Measurements from ENCODE around the gene ASTN2. TPM values are rescaled to one million over a fixed set of nuclear protein-coding genes. Genes with fewer than 3 reads are reported as not detected.

Gene ASTN2
- total and polyA plus RNA-seq, 9 of the 15 experiments (the other 6 are each of a cell fraction or from before 2014, with no cell fraction given) = 0.56 to 3.5 (median 1.9) TPM

- Histone ChIP-seq H3K4me3 (no peak overlapping the region), H3K9me3 (replicated peaks; ENCODE audit: control insufficient read depth, insufficient read depth, low read depth, low read length) (no peaks in the 10 kb centered on the region), H4K20me1 (replicated peaks; ENCODE audit: control insufficient read depth, insufficient read depth, low read length) (no peaks in the 10 kb centered on the region), H3K27ac (ENCODE audit: extremely low read depth, low read depth, low read length) (no peak overlapping the region), H2AFZ (ENCODE audit: low read depth, low read length) (no peak overlapping the region), H3K27me3 (ENCODE audit: control insufficient read depth in 2 of 2, insufficient read depth in 2 of 2, low read length in 2 of 2) (no peaks in the 10 kb centered on the region), H3K4me1 (replicated peaks in 1 of 2; ENCODE audit: control insufficient read depth in 2 of 2, insufficient read depth in 2 of 2, low read length in 2 of 2) (no peaks in the 10 kb centered on the region), H3K9ac (ENCODE audit: insufficient read depth in 1 of 2, low read depth in 2 of 2, low read length in 2 of 2) (no peak overlapping the region), H3K79me2 (ENCODE audit: control insufficient read depth, insufficient read depth, low read length) (no peaks in the 10 kb centered on the region), H3K36me3 (ENCODE audit: control insufficient read depth, insufficient read depth, low read length) (no peaks in the 10 kb centered on the region), H3K4me2 (ENCODE audit: insufficient read depth, low read length) (no peak overlapping the region), H3K9me1 (ENCODE audit: control insufficient read depth, insufficient read depth, low read length) (no peaks in the 10 kb centered on the region)
- no TSS peak for BruUV-seq (replicated peaks)
- TF ChIP-seq COPS2 (conservative IDR thresholded peaks at IDR 0.05) = no peak
- no peak for FAIRE-seq
- in situ Hi-C loops (cut with MboI) (no loop called here), intact Hi-C loops (cut with micrococcal nuclease) (no loop called here)
- no peak for ATAC-seq
- POLR2A ChIA-PET = no interaction called here
- 0% methylated on average over 2 of the region's 2 CpGs for WGBS (ENCODE audit: insufficient coverage, low coverage, missing lambda C conversion rate)
- CTCF ChIA-PET (ENCODE audit: low intra/inter-chr PET ratio) = no interaction called here
- no peak for DNase-seq (ENCODE audit: extremely low read depth in 1 of 4, low spot score in 3 of 4)
Measured at GRCh38 chr9:117368684-117369230, 46.1 kb downstream of the ASTN2 start.

- POLR2A ChIA-PET = no interaction called here
- H3K9me3 ChIP-seq (replicated peaks; ENCODE audit: control insufficient read depth, insufficient read depth, low read depth, low read length) = no peaks in the 10 kb centered on the region
- FAIRE-seq (no peak), DNase-seq (ENCODE audit: extremely low read depth in 1 of 4, low spot score in 3 of 4) (no peak), ATAC-seq (no peak)
- H3K9me1 ChIP-seq (ENCODE audit: control insufficient read depth, insufficient read depth, low read length) = no peaks in the 10 kb centered on the region
- H3K36me3 ChIP-seq (ENCODE audit: control insufficient read depth, insufficient read depth, low read length) = no peaks in the 10 kb centered on the region
- in situ Hi-C loops (cut with MboI) (no loop called here), intact Hi-C loops (cut with micrococcal nuclease) (no loop called here)
- H3K27ac ChIP-seq (ENCODE audit: extremely low read depth, low read depth, low read length) = no peak overlapping the region
- 0% methylated on average over 3 of the region's 3 CpGs for WGBS (ENCODE audit: insufficient coverage, low coverage, missing lambda C conversion rate)
- H3K27me3 ChIP-seq (ENCODE audit: control insufficient read depth in 2 of 2, insufficient read depth in 2 of 2, low read length in 2 of 2) = no peaks in the 10 kb centered on the region
- H3K4me1 ChIP-seq (replicated peaks in 1 of 2; ENCODE audit: control insufficient read depth in 2 of 2, insufficient read depth in 2 of 2, low read length in 2 of 2) = no peaks in the 10 kb centered on the region
- no TSS peak for BruUV-seq (replicated peaks)
- H3K79me2 ChIP-seq (ENCODE audit: control insufficient read depth, insufficient read depth, low read length) = no peaks in the 10 kb centered on the region
- no peak overlapping the region for H2AFZ ChIP-seq (ENCODE audit: low read depth, low read length)
- CTCF ChIA-PET (ENCODE audit: low intra/inter-chr PET ratio) = no interaction called here
- no peak overlapping the region for H3K9ac ChIP-seq (ENCODE audit: insufficient read depth in 1 of 2, low read depth in 2 of 2, low read length in 2 of 2)
- no peak overlapping the region for H3K4me3 ChIP-seq
- no peaks in the 10 kb centered on the region for H4K20me1 ChIP-seq (replicated peaks; ENCODE audit: control insufficient read depth, insufficient read depth, low read length)
- H3K4me2 ChIP-seq (ENCODE audit: insufficient read depth, low read length) = no peak overlapping the region
- TF ChIP-seq, protein P1, sequence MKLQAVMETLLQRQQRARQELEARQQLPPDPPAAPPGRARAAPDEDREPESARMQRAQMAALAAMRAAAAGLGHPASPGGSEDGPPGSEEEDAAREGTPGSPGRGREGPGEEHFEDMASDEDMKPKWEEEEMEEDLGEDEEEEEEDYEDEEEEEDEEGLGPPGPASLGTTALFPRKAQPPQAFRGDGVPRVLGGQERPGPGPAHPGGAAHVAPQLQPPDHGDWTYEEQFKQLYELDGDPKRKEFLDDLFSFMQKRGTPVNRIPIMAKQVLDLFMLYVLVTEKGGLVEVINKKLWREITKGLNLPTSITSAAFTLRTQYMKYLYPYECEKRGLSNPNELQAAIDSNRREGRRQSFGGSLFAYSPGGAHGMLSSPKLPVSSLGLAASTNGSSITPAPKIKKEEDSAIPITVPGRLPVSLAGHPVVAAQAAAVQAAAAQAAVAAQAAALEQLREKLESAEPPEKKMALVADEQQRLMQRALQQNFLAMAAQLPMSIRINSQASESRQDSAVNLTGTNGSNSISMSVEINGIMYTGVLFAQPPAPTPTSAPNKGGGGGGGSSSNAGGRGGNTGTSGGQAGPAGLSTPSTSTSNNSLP (IDR thresholded peaks at IDR 0.05; ENCODE audit: borderline replicate concordance, low read depth, low read length) = no peak
- TF ChIP-seq YBX1 (IDR thresholded peaks at IDR 0.05) (no peak), E2F3 (CRISPR knock-in tag; IDR thresholded peaks at IDR 0.05) (no peak), FOS (IDR thresholded peaks at IDR 0.05; ENCODE audit: extremely low read depth, insufficient read length) (no peak), ZNF764 (CRISPR knock-in tag; IDR thresholded peaks at IDR 0.05; ENCODE audit: low read depth) (no peak), STAT5B (CRISPR knock-in tag; IDR thresholded peaks at IDR 0.05) (no peak), FOXP1 (CRISPR knock-in tag; IDR thresholded peaks at IDR 0.05) (no peak), ZNF175 (CRISPR knock-in tag; IDR thresholded peaks at IDR 0.05; ENCODE audit: low read depth) (no peak), PRDM10 (IDR thresholded peaks at IDR 0.05; ENCODE audit: partially characterized antibody) (no peak), NEUROD1 (IDR thresholded peaks at IDR 0.05; ENCODE audit: borderline replicate concordance, low read depth, low read length, partially characterized antibody) (no peak), ARID2 (IDR thresholded peaks at IDR 0.05) (no peak)
Measured at GRCh38 chr9:117365438-117365837, 49.4 kb downstream of the ASTN2 start.

Data from K562 (cell line).